ENCODE data around the gene IFIT1B.
"Not testable (repeated sequence)": the region's sequence is repeated elsewhere in the genome, so short reads cannot be mapped to it uniquely, and the experiment has no call there.

DNA sequence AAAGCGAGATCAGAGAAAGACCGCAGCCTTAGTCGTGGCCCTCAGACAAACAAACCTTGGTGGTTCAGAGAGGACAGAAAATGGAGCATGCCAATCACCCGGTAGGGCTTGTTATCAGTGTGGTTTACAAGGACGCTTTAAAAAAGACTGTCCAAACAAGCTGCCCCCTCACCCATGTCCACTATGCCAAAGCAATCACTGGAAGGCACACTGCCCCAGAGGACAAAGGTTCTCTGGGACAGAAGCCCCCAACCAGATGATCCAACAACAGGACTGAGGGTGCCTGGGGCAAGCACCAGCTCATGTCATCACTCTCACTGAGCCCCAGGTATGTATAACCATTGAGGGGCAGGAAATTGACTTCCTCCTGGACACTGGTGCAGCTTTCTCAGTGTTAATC, 31.4 kb downstream of the IFIT1B start:
- TF ChIP-seq CTCF (optimal IDR thresholded peaks at IDR 0.05 in 1 of 3, IDR thresholded peaks at IDR 0.05 in 1 of 3, conservative IDR thresholded peaks at IDR 0.05 in 1 of 3; ENCODE audit: extremely low read depth in 1 of 3, insufficient read depth in 2 of 3, low read length in 3 of 3); EZH2 (IDR thresholded peaks at IDR 0.05; ENCODE audit: low read length): not testable (repeated sequence)
